HG03439 (cell line): ENCODE data around the gene LRP2.

Source experiments
- ATAC-seq: cut with Tn5 transposase; IDR thresholded peaks from one replicate; pipeline ENCODE4 v1.9.1; 2021; ENCODE audit warnings: mild to moderate bottlenecking, moderate library complexity; ENCODE audit not compliant: unreplicated experiment

The LRP2 gene

DNA sequence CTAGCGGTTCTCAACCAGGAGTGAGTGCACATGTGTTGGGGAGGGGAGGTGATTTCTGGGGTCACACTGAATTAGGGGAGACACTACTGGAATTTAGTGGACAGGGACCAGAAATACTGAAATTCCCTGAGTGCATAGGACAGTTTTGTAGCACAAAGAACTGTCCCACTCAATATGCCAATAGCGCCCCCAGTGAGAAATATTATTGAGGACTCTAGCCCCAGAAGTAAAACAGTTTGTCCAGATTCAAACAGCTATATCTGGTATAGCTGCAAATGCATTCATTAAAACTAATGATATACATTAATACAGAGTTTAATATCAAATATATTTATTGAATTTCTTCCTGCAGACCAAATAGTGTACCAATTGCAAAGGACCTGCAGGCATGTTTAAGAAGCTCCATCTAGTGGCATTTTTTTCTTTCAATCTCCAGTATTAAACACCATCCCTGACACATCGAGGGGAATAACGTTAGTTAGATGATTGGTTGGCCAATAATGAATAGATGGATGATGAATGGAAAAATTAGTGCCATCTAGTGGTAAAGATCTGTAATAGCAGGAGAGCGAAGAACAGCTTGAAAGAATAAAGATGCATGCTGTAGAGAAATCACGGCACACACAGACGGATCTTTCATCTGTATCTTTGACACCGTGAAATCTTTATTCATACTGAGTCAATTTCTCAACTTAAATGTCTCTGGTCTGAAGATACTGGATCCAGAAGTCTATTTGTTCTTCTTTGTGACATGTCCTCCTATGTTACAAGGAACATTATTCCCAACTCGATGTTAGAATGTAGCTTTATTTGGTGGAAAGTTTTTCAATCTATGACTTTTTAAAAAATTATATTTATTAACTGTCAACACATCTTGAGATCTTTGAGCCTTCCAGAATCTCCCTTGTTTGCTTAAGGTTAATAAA lies 230.5 kb downstream of the LRP2 start:
- peak; percentile 77 for ATAC-seq

DNA sequence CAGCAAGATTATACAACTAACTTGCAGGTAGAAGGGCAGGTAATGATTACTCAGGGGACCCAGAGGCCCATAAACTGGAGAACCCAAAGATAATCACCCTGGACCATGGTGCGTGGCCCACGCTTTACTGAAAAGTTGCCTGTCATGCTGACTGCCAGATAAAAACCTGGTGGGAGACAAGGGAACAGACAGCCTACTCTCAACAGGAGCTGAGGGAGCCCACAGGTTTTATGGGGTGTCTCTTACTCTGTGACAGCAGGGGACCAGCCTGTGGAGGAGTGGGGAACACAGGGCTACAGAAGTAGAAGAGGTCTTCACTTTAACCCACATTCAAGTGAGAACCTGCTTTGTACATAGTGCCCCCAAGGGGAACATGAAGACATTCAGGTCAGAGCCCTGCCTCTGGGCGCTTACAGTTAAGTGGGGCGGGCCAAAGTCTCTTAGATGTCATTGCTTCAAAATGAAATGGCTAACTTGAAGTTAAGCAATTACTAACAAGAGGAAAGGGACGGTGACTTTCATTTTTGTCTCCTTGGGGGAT lies 232.6 kb downstream of the LRP2 start:
- ATAC-seq, result no peak

DNA sequence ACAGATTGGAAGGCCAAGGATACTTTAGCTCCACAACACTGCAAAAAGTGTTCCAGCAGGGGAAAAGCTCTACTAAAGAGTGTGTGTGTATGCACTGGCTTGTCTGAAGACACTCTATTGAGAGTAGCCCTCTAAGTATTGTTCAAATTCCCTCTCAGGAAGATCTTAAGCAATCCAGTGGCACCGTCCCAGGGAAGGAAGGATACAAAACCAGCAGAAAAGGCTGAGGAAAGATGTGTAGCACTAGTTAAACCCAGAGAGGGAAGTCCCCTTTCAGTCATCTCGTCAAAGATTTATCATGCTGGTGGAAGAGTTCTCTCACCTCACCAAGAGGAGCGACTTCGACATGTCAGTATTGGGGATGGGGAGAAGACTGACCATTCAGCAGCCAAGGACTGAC lies 242.5 kb downstream of the LRP2 start:
- no peak for ATAC-seq

DNA sequence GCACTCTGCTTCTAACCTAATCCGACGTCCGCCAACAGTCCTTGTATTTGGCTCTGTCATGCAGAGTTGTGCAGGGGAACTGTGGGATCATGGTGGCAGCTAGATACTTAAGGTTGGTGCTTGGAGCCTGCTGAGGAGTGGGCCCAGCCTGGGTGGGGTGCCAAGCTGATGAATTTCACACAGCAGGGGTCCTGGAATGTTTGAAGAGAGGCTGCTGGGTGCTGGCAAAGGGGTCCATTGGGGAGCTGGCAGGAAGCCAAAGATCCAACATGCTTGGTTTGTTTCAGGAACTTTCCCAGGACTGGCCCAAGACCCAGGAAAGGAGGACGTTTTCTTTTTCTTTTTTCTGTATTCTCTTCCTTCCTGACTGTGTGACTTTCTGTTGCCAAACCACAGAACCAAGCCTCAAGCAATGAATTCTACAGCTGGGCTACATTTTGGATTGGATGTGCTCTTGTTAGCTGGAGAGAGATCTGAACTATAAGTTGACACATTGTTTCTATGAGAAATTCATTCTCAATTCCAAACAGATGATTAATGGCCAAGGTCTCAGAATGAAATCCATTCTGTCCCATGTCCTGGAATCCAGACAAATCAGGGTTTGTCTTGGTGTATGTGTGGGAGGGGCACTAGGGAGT lies 243.1 kb downstream of the LRP2 start:
- ATAC-seq, result no peak

DNA sequence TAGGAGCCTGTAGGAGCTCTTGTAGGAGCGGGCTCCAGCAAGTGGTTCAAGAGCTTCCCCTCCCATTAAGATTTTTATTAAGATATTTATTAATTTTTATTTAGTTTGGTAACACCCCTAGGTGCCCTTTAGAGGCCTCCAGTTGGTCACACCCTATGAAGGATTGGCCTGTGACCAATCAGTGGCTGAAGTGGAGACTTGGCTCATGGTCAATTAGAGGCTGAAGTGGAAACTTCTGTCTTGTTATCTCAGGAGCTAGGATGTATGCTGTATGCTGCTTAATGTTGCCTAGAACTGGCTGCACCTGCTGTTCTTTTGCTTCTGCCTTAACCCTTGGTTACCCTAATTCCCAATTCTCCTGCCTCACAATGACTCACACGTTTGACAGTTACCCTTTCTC lies 244.3 kb downstream of the LRP2 start:
- no peak for ATAC-seq

DNA sequence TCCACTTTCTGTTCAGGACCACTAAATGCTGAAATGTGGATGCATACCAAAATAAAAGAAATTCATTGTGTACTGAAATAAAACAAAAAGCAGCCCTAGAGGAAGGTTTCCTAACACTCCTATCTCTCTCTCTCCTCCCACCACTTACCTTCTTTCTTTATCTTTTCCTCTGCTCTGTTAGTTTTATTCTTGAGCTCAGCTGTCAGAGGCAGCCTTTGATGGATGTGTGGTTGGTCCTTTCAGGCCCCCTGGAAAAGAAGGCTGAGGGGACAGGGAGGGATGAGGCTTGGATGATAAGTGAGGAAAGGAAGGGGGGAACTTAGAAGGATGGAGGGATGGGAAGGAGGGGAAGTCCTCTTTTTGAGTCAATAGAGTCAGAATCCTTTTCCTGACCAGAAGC lies 245.3 kb downstream of the LRP2 start:
- no peak for ATAC-seq

DNA sequence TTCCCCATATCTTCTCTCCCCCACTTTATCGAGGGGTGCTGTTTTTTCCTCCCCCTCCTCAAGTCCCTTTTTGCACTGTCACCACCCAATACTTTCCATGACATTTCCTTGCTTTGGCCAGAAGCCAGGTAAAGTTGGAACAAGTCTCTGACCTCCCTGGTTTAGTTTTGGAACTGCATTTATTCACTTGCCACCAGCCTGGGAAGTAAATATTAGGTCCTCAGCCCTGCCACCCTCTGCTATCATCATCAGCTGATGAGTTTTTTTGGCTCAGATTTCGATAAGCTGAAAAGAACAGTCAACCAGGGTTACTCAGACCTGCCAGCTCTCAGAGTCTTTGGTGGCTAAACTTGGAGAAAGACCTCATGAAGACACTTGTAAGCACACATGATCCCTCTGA lies 246.0 kb downstream of the LRP2 start:
- no peak for ATAC-seq

DNA sequence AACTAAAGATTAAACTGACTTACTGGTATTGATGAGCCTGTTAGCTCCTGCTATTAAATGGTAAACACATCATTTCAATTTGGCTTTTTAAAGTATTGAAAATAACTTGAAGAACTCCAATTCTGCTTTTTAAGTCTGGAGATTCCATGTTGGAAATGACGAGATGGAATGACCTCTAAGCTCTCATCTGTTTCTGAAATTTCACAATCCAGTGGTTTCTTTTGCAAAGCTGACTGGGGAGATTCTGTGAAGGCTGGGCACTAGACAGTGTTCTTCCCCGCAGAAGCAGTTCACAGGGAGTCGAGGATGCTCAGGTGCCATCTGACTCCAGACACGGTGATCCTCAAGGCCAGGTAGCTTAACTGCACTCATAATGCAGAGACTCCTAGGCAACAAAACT lies 248.3 kb downstream of the LRP2 start:
- ATAC-seq, result no peak

DNA sequence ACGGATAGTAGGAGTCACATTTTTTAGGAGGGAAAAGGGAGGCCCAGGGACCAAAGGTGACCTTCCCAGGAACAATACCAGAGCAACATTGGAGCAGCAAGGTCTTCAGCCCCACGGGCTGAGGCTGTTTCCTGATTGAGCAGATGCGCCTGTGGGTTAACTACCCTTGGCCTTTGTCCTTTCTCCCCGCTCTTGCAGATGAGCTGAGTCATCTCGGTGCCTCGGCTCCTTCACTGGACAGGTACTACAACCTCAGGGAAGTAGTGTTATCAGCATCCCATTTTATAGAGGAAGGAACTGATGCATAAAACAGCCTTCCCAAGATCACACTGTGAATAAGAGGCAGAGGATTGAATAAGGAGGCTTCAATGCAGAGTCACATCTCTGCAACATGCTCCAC lies 249.5 kb downstream of the LRP2 start:
- no peak for ATAC-seq

DNA sequence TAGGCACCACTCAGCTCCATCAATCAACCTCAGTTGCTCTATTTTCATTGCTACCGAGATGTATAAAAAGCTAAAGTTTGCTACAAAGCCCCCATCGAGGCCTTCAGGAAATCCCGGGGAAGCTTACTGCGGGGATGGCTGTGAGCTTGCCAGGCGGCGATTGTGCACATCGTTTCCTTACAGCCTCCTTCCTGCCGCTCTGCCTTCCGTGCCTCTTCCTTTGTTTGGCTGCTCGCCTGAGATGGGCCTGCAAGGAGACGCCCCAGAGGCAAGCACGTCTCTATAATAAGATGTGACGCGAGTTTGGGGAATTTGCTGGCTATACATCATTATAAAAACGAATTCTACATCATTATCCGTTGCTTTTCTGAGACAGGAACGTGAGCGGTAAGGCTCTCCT lies 251.4 kb downstream of the LRP2 start:
- no peak for ATAC-seq

DNA sequence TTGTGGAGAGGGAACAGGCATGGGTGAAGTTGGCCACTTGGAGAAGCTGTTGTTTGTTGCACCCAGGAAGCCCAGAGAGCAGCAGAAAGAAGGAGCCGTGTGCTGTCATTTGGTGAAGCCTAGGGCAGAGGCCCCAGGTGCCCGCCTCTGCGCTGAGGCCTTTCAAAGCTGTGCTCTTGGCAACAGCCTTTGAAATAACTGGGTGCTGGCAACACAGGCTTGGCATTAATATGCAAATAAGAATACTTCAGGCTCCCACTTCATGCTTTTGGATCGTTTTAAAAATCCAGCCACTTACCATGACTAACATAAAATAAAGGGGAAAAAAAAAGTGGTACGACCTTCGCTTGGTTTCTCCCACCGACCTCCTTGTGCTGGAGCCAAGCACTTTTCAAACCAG lies 251.9 kb downstream of the LRP2 start:
- no peak for ATAC-seq

DNA sequence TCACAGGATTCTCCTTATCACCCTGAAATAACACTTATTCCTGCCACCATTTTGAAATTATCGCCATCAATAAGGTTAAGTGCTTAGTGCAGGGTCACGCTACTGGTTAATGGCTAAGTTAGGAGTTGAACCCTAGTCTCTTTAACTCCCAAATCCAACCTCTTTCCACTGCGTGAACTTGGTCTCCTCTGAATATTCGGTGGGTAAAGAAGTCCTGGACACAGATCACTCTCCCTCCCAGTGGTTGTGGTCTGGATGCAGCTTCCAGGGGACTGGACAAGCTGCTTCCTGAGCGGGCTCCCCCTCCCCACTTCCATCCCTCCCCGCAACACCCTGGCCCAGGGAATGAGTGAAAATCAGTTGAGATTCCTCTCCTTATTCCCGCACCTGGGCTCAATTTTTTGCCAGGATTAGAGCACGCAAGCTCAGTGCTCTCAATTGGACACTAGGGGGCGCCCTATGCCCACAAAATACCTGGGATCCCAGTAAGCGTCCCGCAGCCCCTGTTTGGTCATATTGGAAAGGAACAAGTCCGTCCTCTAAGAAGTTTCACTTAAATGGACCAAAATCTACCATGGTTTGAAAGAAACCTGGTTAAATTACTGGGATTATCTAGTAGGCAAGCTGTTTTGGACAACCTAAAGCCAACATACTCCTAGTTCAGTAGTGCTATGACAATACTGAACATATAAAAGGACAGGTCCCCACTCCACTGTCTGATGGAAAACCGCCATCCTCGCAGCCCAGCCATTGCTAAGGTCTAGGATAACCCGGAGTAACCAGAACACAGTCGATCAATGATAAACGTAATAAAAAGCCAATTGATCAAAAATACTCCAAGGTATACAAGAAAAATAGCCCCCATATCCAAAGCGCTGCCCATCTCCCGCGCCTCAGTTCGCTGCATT lies 252.6 kb downstream of the LRP2 start:
- ATAC-seq, result peak; percentile 46

DNA sequence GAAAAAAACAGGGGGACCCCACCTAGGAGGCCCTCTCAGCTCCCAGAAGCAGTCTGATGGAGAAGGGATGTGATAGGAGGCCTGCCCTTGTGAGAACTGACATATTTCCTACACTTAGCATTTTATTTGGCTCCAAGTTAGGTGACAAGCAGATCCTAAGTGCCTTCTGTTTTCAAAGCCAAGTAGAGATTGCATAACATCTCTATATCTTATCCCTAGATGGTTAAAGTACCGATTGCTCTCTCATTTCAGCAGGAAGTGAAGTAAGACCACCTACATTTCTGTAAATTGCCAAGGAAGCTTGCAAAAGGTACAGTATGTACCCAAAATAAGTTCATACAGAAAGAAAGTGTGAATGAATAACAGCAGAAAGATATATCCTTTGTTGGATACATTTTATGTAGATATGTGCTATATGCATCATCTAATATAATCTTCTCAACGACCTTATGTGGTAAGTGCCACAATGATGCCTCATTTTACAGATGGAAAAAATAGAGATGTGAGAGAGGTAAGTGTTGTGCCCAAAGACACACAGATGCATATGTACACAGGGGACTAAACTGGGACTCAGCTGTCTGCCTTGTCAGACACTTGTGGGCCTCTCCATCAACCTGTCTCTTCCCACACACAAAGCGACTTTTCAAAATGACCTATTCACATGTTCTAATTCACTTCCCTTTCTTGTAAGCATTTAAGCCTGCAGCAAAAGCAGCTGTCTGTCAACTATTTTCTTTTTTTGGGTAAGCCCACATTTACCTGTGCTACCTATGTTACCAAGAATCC lies 254.0 kb downstream of the LRP2 start:
- no peak for ATAC-seq

DNA sequence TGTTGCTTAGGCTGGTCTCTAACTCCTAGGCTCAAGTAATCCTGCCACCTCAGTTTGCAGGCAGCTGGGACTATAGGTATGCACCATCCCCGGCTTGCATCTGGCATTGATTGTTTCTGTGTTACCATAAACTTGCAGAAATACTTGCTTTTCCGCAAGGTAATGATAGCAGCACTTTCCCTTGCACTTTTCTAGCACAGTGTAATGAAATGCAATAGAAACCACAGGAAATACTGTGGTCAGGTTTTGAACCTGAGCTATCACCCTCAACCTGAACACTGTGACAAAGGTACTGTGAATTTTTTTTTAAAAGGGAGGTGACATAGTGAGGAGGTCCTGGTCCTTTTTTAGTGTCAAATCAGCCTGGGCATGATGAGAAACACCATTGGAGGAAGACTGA lies 254.7 kb downstream of the LRP2 start:
- peak; percentile 68 for ATAC-seq

DNA sequence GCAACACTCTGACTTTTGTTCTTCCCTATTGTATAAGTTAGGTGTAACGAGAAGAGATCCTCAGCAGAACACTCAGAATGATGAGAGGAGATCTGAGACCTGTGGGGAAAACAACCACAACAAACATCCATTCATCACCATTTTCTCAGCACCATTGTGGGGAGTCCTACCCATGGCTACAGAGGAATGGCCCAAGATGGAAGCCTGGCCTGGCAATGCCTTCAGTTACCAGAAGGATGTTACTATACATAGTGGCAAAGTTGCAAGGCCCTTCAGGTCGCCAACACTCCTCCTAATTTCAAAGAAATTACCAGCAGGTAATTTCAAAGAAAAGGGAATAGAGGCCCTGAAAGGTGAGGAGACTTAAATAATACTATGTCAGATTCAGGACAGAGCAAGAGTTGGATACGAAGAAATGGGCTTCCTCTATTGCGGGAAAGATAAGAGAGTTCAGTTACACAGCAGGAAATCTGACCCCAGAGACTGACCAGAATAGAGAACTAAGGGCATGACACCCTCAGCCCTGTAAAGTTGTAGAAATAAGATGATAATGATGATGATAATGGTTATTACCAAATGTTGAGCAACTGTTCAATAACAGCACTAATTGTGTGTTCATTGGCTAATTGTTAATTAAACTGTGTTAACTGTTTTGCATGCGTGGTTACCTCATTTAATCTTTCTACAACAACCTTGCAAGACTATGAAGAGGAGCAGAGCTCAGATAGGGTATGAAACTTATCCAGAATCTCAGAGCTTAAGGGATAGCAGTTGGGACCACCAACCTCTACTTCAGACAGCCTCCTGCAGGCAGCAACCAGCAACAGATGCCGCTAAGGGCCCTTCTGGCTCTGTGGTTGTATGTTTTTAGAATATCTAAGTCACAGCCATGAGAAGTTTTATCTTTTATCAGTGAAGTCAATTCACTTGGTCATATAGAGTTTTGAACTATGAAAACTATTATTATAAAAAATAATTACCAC lies 255.5 kb downstream of the LRP2 start:
- ATAC-seq, result no peak

DNA sequence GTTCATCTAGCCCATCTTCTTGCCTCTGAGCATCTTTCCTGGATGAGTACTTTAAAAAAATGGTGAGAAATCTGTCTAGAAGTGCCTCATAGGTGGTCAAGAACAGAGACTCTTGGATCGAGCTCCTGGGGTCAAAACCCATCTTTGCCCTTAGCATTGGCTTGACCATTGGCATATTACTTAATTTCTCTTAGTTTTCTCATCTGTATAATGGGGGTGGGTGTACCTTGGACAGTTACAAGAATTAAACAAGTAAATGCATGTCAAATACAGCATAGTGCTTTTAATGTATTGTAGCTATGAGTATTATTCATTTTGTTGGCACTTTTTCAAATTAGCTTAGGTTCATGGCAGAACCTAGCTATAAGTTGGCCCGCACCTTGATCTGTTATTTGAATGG lies 256.2 kb downstream of the LRP2 start:
- no peak for ATAC-seq

DNA sequence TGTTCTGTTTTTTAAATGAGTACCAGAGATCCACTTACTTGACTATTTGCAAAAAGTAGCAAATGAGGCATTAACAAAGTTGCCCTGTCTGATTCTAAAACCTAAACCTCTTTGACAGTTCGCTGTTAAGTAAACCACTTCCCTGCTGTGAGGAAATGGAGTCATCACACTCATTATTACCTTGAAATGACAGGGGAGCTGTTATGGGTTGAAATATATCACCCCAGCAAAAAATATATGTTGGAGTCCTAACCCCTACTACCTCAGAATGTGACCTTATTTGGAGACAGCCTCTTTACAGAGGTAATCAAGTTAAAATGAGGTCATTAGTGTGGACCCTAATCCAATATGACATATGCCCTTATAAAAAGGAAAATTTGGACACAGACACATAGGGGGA lies 256.9 kb downstream of the LRP2 start:
- no peak for ATAC-seq

DNA sequence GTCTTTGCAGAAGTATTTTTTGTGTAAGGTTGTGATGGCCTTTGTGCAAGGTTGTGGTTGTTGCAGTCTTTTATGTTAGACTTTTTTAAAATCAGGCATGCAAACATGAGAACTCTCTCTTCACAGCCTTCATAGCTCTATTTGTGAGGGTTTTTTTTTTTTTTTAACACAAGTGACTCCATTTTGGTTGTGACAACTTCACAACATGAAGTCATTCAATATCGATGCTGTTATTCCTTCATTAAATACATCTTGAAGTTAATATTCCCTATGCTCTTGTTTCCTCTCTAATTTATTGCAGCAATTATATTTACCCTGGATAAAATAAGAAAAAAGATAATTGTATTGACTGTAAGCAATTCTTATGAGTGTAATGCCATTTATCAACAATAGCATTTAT lies 257.5 kb downstream of the LRP2 start:
- no peak for ATAC-seq

DNA sequence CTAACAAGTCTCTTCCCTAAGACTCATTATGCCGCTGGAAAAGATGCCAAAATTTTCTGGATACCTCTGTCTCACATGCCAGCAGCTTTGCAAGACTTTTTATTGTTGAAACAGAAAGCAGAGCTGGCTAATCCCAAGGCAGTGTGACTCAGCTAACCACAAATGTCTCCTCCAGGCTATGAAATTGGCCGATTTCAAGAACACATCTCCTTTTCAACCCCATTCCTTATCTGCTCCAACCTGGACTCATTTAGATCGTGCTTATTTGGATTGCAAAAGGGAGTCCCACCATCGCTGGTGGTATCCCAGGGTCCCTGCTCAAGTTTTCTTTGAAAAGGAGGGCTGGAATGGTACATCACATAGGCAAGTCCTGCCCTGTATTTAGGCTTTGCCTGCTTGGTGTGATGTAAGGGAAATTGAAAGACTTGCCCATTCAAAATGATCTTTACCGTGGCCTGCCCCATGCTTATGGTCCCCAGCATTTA lies 266.7 kb downstream of the LRP2 start:
- no peak for ATAC-seq
